Activated naive CD4-positive, alpha-beta T cell treated with anti-CD3 and anti-CD28 coated beads, Interleukin-2, amount 50 U/mL, for 24 hours (primary cell): ENCODE measurements around the gene SMYD2.
"Not testable (repeated sequence)": the region's sequence is repeated elsewhere in the genome, so short reads cannot be mapped to it uniquely, and the experiment has no call there.

Source experiments
- H3K27ac Mint-ChIP-seq: one replicate; pipeline ENCODE4 v1.8.0; 2021; ENCODE audit warnings: mild to moderate bottlenecking, mixed read lengths
- H3K27me3 Mint-ChIP-seq: one replicate; pipeline ENCODE4 v1.8.0; 2021; ENCODE audit warnings: mixed read lengths
- H3K36me3 Mint-ChIP-seq: one replicate; pipeline ENCODE4 v1.8.0; 2021; ENCODE audit warnings: mixed read lengths
- H3K4me1 Mint-ChIP-seq: one replicate; pipeline ENCODE4 v1.8.0; 2021; ENCODE audit warnings: mixed read lengths
- H3K4me3 Mint-ChIP-seq: one replicate; pipeline ENCODE4 v1.8.0; 2021; ENCODE audit warnings: mild to moderate bottlenecking, mixed read lengths
- H3K9me3 Mint-ChIP-seq: one replicate; pipeline ENCODE4 v1.8.0; 2021; ENCODE audit warnings: mixed read lengths

SMYD2 gene

DNA sequence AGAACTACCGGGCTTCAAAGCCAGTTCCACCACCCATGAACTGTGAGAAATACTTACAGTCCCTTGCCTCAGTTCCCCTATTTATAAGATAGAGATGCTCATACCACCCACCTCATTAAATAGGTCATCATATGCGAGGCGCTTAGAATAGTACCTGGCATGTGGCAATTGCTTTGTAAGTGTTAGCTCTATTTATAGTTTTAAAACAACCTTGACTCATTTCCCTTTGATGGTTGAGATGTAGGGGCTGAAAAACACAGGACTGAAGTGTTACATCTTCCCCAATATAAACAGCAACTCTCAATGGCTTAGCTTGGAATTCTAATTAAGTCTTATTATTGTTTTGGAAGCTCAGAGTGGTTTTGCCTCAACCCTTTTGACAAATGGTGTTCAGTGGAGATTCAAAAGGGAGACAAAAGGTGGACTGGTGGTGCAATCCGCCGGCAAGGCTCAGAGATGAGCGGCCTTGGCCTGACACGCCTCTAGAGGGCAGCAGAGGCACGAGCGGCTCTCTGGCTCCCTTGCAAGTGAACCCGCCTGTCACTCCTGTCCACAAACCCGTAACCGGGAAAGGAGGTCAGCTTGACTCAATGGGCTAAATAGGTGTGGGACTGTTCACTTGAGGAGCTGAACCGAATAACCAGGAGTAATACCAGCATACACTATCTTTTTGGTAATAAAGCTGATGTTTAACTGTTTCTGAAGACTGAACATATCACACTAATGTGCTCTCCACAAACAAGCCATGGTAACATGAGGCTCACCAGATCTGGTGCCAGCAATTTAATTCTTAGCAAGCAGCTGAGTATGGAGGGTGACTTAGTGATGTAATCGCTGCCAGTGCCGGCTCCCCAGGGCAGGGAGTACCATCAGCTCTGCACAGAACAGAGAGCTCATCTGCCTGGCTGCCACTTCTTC, 19.5 kb upstream of the SMYD2 start:
- Mint-ChIP-seq H3K4me3 (no peak overlapping the region), H3K27ac (no peak overlapping the region), H3K9me3 (no peaks in the 10 kb centered on the region), H3K36me3 (no peaks in the 10 kb centered on the region), H3K4me1 (peaks cover 5% of the 10 kb centered on the region), H3K27me3 (peaks cover 31% of the 10 kb centered on the region)

GRCh38 chr1:214264196-214264595, 16.8 kb upstream of the SMYD2 start:
- H3K27ac Mint-ChIP-seq, result no peak overlapping the region
- peaks cover 30% of the 10 kb centered on the region for H3K27me3 Mint-ChIP-seq
- no peaks in the 10 kb centered on the region for H3K36me3 Mint-ChIP-seq
- no peak overlapping the region for H3K4me3 Mint-ChIP-seq
- H3K4me1 Mint-ChIP-seq, result peaks cover 5% of the 10 kb centered on the region
- H3K9me3 Mint-ChIP-seq, result no peaks in the 10 kb centered on the region

GRCh38 chr1:214264976-214265375, 16.0 kb upstream of the SMYD2 start:
- Mint-ChIP-seq H3K27me3 (peaks cover 31% of the 10 kb centered on the region), H3K4me3 (no peak overlapping the region), H3K9me3 (no peaks in the 10 kb centered on the region), H3K36me3 (no peaks in the 10 kb centered on the region), H3K4me1 (peaks cover 5% of the 10 kb centered on the region), H3K27ac (no peak overlapping the region)

DNA sequence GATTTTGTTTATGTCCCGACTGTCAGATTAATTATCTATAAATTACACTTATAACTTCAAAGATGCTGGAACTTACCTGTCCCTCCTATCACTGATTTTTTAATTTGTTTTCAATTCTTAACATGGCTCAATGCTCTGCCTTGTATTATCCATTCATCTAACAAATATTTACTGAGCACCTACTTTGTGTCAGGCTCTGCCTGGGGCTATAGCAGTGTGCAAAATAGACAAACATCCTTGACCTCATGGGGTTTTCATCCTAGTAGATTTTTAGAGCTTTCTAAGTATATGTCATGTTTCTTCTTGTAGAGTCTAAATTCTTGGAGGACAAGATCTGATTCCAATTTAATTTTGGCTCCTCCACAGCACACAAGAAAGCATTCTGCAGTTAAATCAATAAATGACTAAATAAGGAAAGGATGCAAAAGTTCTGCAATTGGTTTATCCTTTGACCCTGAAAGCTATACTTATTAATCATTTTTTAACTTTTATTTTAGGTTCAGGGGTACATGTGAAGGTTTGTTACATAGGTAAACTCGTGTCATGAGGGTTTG, 10.8 kb upstream of the SMYD2 start:
- peaks cover 13% of the 10 kb centered on the region for H3K27me3 Mint-ChIP-seq
- no peaks in the 10 kb centered on the region for H3K36me3 Mint-ChIP-seq
- peaks cover 8% of the 10 kb centered on the region for H3K4me1 Mint-ChIP-seq

GRCh38 chr1:214271174-214271858, 9.6 kb upstream of the SMYD2 start:
- Mint-ChIP-seq H3K27me3 (peaks cover 7% of the 10 kb centered on the region), H3K36me3 (no peaks in the 10 kb centered on the region), H3K4me3 (no peak overlapping the region), H3K9me3 (no peaks in the 10 kb centered on the region), H3K27ac (no peak overlapping the region), H3K4me1 (peaks cover 8% of the 10 kb centered on the region)

More for the DNA sequence above, 10.8 kb upstream of the SMYD2 start:
- H3K27ac Mint-ChIP-seq, result no peak overlapping the region
- no peak overlapping the region for H3K4me3 Mint-ChIP-seq
- H3K9me3 Mint-ChIP-seq, result no peaks in the 10 kb centered on the region

DNA sequence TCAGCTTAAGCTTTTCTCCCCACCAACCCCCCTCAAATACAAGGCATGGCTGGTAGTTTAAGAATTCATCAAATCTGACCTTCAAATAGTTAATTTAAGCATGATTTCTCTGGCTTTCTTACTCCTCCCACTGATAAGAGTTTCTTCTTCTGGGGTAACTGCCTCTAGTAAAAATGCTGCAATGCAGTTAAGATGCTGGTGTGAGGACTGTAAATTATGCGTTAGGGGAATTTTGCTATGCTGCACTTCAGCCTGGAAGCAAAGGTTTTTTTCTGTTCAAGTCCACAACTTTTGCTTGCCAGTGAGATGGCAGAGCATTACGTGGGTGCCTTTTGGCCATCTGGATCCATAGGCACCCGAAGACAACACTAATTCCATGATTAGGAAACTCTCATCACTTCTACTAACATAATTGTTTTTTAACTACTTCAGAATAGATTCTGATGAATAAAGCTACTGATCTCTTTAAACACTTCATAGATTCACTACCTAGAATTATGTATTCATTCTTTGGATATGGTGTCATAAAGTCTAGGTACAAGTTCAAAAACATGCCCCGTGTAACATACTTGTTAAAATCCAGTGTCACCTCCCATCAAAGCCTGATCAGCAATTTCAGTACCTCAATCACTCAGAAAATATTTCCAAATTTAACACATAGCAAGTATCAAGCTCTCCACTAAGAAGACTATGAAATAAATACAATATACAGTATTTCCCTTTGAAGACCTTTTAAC, 8.8 kb upstream of the SMYD2 start:
- no peak overlapping the region for H3K27ac Mint-ChIP-seq
- peaks cover 8% of the 10 kb centered on the region for H3K4me1 Mint-ChIP-seq
- no peak overlapping the region for H3K4me3 Mint-ChIP-seq
- H3K36me3 Mint-ChIP-seq, result peaks cover 2% of the 10 kb centered on the region
- H3K9me3 Mint-ChIP-seq, result no peaks in the 10 kb centered on the region
- peaks cover 7% of the 10 kb centered on the region for H3K27me3 Mint-ChIP-seq

- peaks cover 2% of the 10 kb centered on the region for H3K36me3 Mint-ChIP-seq
- no peak overlapping the region for H3K27ac Mint-ChIP-seq
- H3K4me1 Mint-ChIP-seq, result peaks cover 8% of the 10 kb centered on the region
- H3K27me3 Mint-ChIP-seq, result peaks cover 4% of the 10 kb centered on the region
- H3K4me3 Mint-ChIP-seq, result no peak overlapping the region
- no peaks in the 10 kb centered on the region for H3K9me3 Mint-ChIP-seq
These were observed 7.9 kb upstream of the SMYD2 start for GRCh38 chr1:214272964-214273533.

- not testable (repeated sequence) for H3K4me3 Mint-ChIP-seq, H3K36me3 Mint-ChIP-seq, H3K9me3 Mint-ChIP-seq, H3K27ac Mint-ChIP-seq, H3K27me3 Mint-ChIP-seq
- peaks cover 23% of the 10 kb centered on the region for H3K4me1 Mint-ChIP-seq
These were observed 5.3 kb upstream of the SMYD2 start for GRCh38 chr1:214275700-214276099.

DNA sequence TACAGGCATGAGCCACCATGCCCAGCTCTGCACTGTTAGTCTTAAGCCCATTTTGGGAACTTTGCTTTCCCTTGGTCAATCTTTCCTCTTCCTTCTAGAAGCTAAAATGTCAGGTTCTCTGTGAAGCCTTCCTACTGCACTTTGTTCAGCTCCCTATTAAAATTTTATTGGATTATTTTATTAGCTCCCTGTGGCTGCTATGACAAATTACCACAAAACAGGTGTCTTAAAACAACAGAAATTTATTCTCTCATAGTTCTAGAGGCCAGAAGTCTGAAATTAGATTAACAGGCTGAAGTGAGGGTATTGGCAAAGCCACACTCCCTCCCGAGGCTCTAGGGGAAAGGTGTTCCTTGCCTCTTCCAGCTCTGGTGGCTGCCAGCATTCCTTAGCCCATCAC, 4.2 kb upstream of the SMYD2 start:
- H3K4me3 Mint-ChIP-seq, result no peak overlapping the region
- H3K9me3 Mint-ChIP-seq, result no peaks in the 10 kb centered on the region
- peaks cover 21% of the 10 kb centered on the region for H3K4me1 Mint-ChIP-seq
- no peaks in the 10 kb centered on the region for H3K27me3 Mint-ChIP-seq
- no peak overlapping the region for H3K27ac Mint-ChIP-seq
- peaks cover 2% of the 10 kb centered on the region for H3K36me3 Mint-ChIP-seq

DNA sequence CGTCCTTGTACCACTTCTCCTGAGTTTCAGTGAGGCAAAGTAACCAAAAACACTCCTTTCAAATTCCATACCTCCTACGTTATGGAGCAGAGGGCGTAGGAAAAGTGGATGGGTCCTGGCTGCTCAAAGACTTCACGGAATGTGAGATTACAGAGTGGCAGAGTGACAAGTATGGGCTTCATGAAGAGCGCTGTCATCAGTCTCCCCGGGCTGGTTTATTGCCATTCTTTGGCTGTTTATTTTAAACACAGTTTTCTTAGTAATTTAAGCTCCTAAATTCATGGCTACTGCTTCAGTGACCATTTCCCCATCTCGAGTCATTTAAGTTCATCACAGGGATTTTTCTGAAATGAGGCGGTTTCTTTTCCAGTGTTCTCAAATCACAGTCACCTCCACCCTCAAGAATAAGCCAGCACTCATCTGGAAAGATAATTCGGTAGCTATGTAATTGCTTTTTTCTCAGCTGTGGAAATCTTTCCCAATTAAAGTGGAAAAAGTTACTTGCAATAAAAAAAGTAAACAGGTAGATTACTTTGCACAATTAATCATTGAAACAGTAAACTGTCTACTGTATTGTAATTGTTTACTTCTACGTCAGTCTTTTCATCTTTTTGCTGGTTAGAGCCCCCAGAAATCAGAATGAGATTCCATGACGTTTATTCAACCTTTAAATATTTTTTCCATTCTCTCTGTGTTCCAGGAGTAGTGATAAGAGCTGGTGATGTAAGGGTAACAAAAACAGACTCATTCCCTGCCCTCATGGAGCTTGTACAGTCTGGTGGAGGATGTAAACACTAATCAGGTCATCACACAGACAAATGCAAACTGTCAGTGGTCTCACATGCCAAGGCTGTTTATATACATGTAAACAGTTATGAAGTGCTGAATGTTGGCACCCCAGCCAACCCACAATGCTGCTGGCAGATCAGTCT, 3.0 kb upstream of the SMYD2 start:
- Mint-ChIP-seq H3K4me3 (no peak overlapping the region), H3K27me3 (no peaks in the 10 kb centered on the region), H3K9me3 (no peaks in the 10 kb centered on the region), H3K36me3 (peaks cover 2% of the 10 kb centered on the region), H3K4me1 (peaks cover 29% of the 10 kb centered on the region), H3K27ac (no peak overlapping the region)

- Mint-ChIP-seq H3K9me3 (no peaks in the 10 kb centered on the region), H3K4me3 (peak overlapping the region; percentile 87), H3K4me1 (peaks cover 46% of the 10 kb centered on the region), H3K27ac (no peak overlapping the region), H3K36me3 (peaks cover 2% of the 10 kb centered on the region), H3K27me3 (no peaks in the 10 kb centered on the region)
These were observed 456 bp upstream of the SMYD2 start for GRCh38 chr1:214280386-214281020.

DNA sequence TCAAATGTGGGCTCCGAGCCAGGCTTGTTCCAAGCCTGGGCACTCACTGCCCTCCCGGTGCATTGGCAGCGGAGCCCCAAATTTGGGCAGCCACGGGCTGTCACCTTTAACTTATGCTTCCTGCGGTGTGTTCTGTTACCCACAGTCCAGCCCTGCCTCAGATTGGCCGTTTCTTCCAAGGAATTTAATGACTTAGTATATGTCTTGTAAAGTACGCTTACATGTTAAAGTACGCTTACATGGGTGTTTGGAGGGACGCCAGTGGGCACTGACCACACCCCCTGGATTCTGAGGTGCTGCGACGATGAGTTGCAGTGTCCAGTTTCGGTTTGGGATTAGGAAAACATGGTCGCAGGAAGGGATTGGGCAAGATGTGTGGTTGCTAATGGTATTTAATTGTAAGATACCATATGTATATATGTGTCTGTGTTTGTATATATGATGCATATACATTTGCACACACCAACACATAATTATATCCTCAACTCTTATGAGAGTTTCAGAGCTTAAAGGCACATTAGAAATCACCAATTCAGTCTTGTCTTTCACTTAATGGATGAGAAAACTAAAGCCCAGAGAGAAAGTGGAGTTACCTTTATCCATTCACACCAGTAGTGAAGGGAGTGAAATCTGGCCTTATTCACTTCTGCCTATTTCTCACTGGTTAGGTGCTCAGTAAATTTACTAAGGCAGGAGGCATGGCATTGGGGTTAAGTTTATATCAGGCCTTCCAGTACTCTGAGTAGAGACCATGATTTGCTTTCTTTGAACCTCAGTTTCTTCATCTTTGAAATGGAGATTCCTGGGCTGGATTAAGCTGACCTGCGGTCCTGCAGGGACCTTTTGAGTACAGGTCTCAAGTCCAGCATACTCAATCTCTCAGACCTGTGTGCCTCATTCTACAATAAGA, 1.0 kb downstream of the SMYD2 start:
- Mint-ChIP-seq H3K27me3 (no peaks in the 10 kb centered on the region), H3K4me3 (peak overlapping the region; percentile 89), H3K4me1 (peaks cover 49% of the 10 kb centered on the region), H3K9me3 (no peaks in the 10 kb centered on the region), H3K27ac (peak overlapping the region; percentile 63), H3K36me3 (no peaks in the 10 kb centered on the region)

GRCh38 chr1:214282630-214283242, 1.8 kb downstream of the SMYD2 start:
- Mint-ChIP-seq H3K4me3 (peak overlapping the region; percentile 89), H3K9me3 (no peaks in the 10 kb centered on the region), H3K4me1 (peaks cover 50% of the 10 kb centered on the region), H3K36me3 (peaks cover under 1% of the 10 kb centered on the region), H3K27ac (peak overlapping the region; percentile 35), H3K27me3 (no peaks in the 10 kb centered on the region)
